ENCODE measurements around the gene TMPRSS3.

- TF ChIP-seq POLR2A (IDR thresholded peaks at IDR 0.05), result no peak
- no peak for TF ChIP-seq CTCF (IDR thresholded peaks at IDR 0.05)
- TF ChIP-seq POLR2AphosphoS5 (IDR thresholded peaks at IDR 0.05), result no peak
These were observed 8.7 kb downstream of the TMPRSS3 start for GRCh38 chr21:42387164-42387563.
